ENCODE results near the gene COL4A4. TPM values are rescaled to one million over a fixed set of nuclear protein-coding genes. Genes with fewer than 3 reads are reported as not detected.
"Not testable (repeated sequence)": the region's sequence is repeated elsewhere in the genome, so short reads cannot be mapped to it uniquely, and the experiment has no call there.

The COL4A4 gene
- total RNA-seq, 1 donor, result 0.36 TPM

- no peak for TF ChIP-seq CTCF (IDR thresholded peaks at IDR 0.05; ENCODE audit: extremely low read depth, low read depth, low read length)
- Histone ChIP-seq H3K27me3 (ENCODE audit: insufficient read depth, low read length) (no peaks in the 10 kb centered on the region), H3K36me3 (ENCODE audit: insufficient read depth, low read length) (no peaks in the 10 kb centered on the region), H3K4me1 (ENCODE audit: insufficient read depth, low read length) (peaks cover 3% of the 10 kb centered on the region), H3K9me3 (ENCODE audit: low read depth, low read length) (no peaks in the 10 kb centered on the region), H4K20me1 (ENCODE audit: insufficient read depth, low read length) (no peaks in the 10 kb centered on the region), H3K4me2 (ENCODE audit: insufficient read depth, low read length) (peak overlapping the region; percentile 31), H3K27ac (ENCODE audit: low read depth, low read length) (no peak overlapping the region), H3K79me2 (ENCODE audit: insufficient read depth, low read length) (no peaks in the 10 kb centered on the region), H2AFZ (ENCODE audit: low read length) (peak overlapping the region; percentile 71), H3K4me3 (ENCODE audit: insufficient read depth, low read length) (no peak overlapping the region)
- DNase-seq (ENCODE audit: insufficient read length, low spot score, missing footprints), result no peak
Observed at GRCh38 chr2:227179988-227180685, 16.1 kb upstream of the COL4A4 start.

- Histone ChIP-seq H3K4me3 (ENCODE audit: insufficient read depth, low read length) (no peak overlapping the region), H3K4me1 (ENCODE audit: insufficient read depth, low read length) (peaks cover 3% of the 10 kb centered on the region), H3K27ac (ENCODE audit: low read depth, low read length) (no peak overlapping the region), H3K36me3 (ENCODE audit: insufficient read depth, low read length) (no peaks in the 10 kb centered on the region), H3K4me2 (ENCODE audit: insufficient read depth, low read length) (no peak overlapping the region), H4K20me1 (ENCODE audit: insufficient read depth, low read length) (no peaks in the 10 kb centered on the region), H3K79me2 (ENCODE audit: insufficient read depth, low read length) (no peaks in the 10 kb centered on the region), H3K27me3 (ENCODE audit: insufficient read depth, low read length) (no peaks in the 10 kb centered on the region), H3K9me3 (ENCODE audit: low read depth, low read length) (no peaks in the 10 kb centered on the region), H2AFZ (ENCODE audit: low read length) (no peak overlapping the region)
- no peak for TF ChIP-seq CTCF (IDR thresholded peaks at IDR 0.05; ENCODE audit: extremely low read depth, low read depth, low read length)
- no peak for DNase-seq (ENCODE audit: insufficient read length, low spot score, missing footprints)
Observed at GRCh38 chr2:227177592-227178336, 13.8 kb upstream of the COL4A4 start.

GRCh38 chr2:227171779-227172178 lies 7.8 kb upstream of the COL4A4 start:
- H3K9me3 ChIP-seq (ENCODE audit: low read depth, low read length); H4K20me1 ChIP-seq (ENCODE audit: insufficient read depth, low read length); H3K4me1 ChIP-seq (ENCODE audit: insufficient read depth, low read length); H3K4me3 ChIP-seq (ENCODE audit: insufficient read depth, low read length); H2AFZ ChIP-seq (ENCODE audit: low read length); H3K27me3 ChIP-seq (ENCODE audit: insufficient read depth, low read length); H3K79me2 ChIP-seq (ENCODE audit: insufficient read depth, low read length); DNase-seq (ENCODE audit: insufficient read length, low spot score, missing footprints); H3K36me3 ChIP-seq (ENCODE audit: insufficient read depth, low read length); H3K4me2 ChIP-seq (ENCODE audit: insufficient read depth, low read length); H3K27ac ChIP-seq (ENCODE audit: low read depth, low read length): not testable (repeated sequence)

- DNase-seq (ENCODE audit: insufficient read length, low spot score, missing footprints), result peak; percentile 58
- Histone ChIP-seq H3K27me3 (ENCODE audit: insufficient read depth, low read length) (peaks cover 53% of the 10 kb centered on the region), H3K27ac (ENCODE audit: low read depth, low read length) (no peak overlapping the region), H3K36me3 (ENCODE audit: insufficient read depth, low read length) (no peaks in the 10 kb centered on the region), H3K4me2 (ENCODE audit: insufficient read depth, low read length) (peak overlapping the region; percentile 74), H3K79me2 (ENCODE audit: insufficient read depth, low read length) (no peaks in the 10 kb centered on the region), H3K4me1 (ENCODE audit: insufficient read depth, low read length) (no peaks in the 10 kb centered on the region), H2AFZ (ENCODE audit: low read length) (peak overlapping the region; percentile 41), H3K9me3 (ENCODE audit: low read depth, low read length) (peaks cover 3% of the 10 kb centered on the region), H3K4me3 (ENCODE audit: insufficient read depth, low read length) (peak overlapping the region; percentile 65), H4K20me1 (ENCODE audit: insufficient read depth, low read length) (no peaks in the 10 kb centered on the region)
- no peak for TF ChIP-seq CTCF (IDR thresholded peaks at IDR 0.05; ENCODE audit: extremely low read depth, low read depth, low read length)
Observed at GRCh38 chr2:227164763-227165291, 822 bp upstream of the COL4A4 start.

All from osteoblast (primary cell).